Measurements from ENCODE around the gene SWT1. TPM values are rescaled to one million over a fixed set of nuclear protein-coding genes. Genes with fewer than 3 reads are reported as not detected.

Gene SWT1
- total and polyA plus RNA-seq, 9 of the 15 experiments (the other 6 are each of a cell fraction or from before 2014, with no cell fraction given), result 1.5 to 3.4 (median 2.3) TPM

GRCh38 chr1:185316163-185317033 lies 159.4 kb downstream of the SWT1 start (continued):
- TF ChIP-seq, protein P1, sequence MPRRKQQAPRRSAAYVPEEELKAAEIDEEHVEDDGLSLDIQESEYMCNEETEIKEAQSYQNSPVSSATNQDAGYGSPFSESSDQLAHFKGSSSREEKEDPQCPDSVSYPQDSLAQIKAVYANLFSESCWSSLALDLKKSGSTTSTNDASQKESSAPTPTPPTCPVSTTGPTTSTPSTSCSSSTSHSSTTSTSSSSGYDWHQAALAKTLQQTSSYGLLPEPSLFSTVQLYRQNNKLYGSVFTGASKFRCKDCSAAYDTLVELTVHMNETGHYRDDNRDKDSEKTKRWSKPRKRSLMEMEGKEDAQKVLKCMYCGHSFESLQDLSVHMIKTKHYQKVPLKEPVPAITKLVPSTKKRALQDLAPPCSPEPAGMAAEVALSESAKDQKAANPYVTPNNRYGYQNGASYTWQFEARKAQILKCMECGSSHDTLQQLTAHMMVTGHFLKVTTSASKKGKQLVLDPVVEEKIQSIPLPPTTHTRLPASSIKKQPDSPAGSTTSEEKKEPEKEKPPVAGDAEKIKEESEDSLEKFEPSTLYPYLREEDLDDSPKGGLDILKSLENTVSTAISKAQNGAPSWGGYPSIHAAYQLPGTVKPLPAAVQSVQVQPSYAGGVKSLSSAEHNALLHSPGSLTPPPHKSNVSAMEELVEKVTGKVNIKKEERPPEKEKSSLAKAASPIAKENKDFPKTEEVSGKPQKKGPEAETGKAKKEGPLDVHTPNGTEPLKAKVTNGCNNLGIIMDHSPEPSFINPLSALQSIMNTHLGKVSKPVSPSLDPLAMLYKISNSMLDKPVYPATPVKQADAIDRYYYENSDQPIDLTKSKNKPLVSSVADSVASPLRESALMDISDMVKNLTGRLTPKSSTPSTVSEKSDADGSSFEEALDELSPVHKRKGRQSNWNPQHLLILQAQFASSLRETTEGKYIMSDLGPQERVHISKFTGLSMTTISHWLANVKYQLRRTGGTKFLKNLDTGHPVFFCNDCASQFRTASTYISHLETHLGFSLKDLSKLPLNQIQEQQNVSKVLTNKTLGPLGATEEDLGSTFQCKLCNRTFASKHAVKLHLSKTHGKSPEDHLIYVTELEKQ (CRISPR knock-in tag; IDR thresholded peaks at IDR 0.05), result no peak
- 0 out of 2 replicates have a peak, but pooled peaks have one; percentile 10 for TF ChIP-seq ATF7 (IDR thresholded peaks at IDR 0.05)
- TF ChIP-seq, protein P2, sequence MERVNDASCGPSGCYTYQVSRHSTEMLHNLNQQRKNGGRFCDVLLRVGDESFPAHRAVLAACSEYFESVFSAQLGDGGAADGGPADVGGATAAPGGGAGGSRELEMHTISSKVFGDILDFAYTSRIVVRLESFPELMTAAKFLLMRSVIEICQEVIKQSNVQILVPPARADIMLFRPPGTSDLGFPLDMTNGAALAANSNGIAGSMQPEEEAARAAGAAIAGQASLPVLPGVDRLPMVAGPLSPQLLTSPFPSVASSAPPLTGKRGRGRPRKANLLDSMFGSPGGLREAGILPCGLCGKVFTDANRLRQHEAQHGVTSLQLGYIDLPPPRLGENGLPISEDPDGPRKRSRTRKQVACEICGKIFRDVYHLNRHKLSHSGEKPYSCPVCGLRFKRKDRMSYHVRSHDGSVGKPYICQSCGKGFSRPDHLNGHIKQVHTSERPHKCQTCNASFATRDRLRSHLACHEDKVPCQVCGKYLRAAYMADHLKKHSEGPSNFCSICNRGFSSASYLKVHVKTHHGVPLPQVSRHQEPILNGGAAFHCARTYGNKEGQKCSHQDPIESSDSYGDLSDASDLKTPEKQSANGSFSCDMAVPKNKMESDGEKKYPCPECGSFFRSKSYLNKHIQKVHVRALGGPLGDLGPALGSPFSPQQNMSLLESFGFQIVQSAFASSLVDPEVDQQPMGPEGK (CRISPR knock-in tag; IDR thresholded peaks at IDR 0.05; ENCODE audit: borderline replicate concordance), result no peak
- no peak for TF ChIP-seq HDAC2 (IDR thresholded peaks at IDR 0.05)
- TF ChIP-seq ZNF778 (CRISPR knock-in tag; IDR thresholded peaks at IDR 0.05), result no peak
- no peak for TF ChIP-seq PYGO2 (tag; IDR thresholded peaks at IDR 0.05)
- TF ChIP-seq MCM5 (IDR thresholded peaks at IDR 0.05; ENCODE audit: low read depth), result no peak
- TF ChIP-seq, protein P3, sequence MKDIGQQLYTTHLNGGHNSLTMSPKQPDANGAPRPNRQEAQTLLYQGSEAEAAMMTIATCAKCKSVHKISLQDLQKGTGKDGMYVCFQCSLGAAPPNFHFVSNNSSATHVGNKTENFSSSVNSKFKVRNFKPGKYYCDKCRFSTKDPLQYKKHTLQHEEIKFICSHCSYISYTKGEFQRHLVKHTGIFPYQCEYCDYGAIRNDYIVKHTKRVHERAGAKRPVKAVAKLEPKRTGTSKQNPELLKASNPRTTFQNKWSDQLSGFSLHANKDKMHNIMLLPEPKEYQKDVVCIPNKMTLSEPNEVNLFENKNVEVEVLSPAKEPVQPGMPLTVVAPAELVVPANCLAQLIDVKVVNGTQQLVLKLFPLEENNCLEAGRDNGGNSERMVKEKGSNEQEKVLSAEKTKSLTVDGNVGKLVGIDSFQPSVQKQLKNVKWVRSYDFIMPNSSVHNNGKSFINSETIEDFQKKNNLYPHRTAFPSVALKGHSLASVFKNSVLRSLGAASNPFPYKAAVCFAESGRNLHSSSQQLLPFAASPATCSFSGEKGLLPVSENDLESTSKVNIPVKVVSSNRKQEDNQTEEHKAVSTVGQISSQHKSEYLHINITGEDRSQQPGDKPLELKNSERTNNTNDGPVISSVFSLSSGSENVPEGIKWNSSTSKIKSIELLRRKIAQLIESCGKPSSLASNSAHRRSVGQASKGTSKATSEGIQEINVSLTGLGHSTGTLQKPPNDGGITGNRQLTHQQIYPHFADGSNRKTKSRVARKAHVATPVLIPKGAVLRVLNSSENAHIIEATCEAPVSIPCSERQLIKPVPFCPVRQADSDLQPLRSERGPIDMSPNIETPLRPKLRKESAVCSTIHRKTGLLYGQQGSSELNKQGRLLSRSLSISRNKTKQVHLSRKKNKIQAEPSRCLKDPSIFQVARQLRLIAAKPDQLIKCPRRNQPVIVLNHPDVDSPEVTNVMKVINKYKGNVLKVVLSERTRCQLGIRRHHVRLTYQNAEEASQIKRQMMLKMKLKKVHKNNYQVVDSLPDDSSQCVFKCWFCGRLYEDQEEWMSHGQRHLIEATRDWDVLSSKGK (CRISPR knock-in tag; IDR thresholded peaks at IDR 0.05), result no peak
- TF ChIP-seq TAF15 (IDR thresholded peaks at IDR 0.05; ENCODE audit: low read depth, low read length), result no peak
- peak; percentile 21 for TF ChIP-seq GABPB1 (CRISPR knock-in tag; IDR thresholded peaks at IDR 0.05)
- TF ChIP-seq SUPT5H (IDR thresholded peaks at IDR 0.05), result peak; percentile 34
- no peak for TF ChIP-seq ZNF384 (IDR thresholded peaks at IDR 0.05; ENCODE audit: low read depth, low read length)
- TF ChIP-seq NUFIP1 (IDR thresholded peaks at IDR 0.05; ENCODE audit: partially characterized antibody), result no peak
- TF ChIP-seq ZNF77 (CRISPR knock-in tag; IDR thresholded peaks at IDR 0.05), result no peak
- TF ChIP-seq, protein P4, sequence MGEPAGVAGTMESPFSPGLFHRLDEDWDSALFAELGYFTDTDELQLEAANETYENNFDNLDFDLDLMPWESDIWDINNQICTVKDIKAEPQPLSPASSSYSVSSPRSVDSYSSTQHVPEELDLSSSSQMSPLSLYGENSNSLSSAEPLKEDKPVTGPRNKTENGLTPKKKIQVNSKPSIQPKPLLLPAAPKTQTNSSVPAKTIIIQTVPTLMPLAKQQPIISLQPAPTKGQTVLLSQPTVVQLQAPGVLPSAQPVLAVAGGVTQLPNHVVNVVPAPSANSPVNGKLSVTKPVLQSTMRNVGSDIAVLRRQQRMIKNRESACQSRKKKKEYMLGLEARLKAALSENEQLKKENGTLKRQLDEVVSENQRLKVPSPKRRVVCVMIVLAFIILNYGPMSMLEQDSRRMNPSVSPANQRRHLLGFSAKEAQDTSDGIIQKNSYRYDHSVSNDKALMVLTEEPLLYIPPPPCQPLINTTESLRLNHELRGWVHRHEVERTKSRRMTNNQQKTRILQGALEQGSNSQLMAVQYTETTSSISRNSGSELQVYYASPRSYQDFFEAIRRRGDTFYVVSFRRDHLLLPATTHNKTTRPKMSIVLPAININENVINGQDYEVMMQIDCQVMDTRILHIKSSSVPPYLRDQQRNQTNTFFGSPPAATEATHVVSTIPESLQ (CRISPR knock-in tag; IDR thresholded peaks at IDR 0.05), result 0 out of 2 replicates have a peak, but pooled peaks have one; percentile 23
- no peak for TF ChIP-seq SNIP1 (IDR thresholded peaks at IDR 0.05; ENCODE audit: low read depth)
